ENCODE measurements around the gene KCTD12. TPM values are rescaled to one million over a fixed set of nuclear protein-coding genes. Genes with fewer than 3 reads are reported as not detected.
A peak's percentile ranks its signal among the peaks of the same experiment; 100 is the strongest.

Gene KCTD12
- total and polyA plus RNA-seq, 2 of the 13 experiments (the other 11 are each of a cell fraction or from before 2014, with no cell fraction given) = not detected

DNA sequence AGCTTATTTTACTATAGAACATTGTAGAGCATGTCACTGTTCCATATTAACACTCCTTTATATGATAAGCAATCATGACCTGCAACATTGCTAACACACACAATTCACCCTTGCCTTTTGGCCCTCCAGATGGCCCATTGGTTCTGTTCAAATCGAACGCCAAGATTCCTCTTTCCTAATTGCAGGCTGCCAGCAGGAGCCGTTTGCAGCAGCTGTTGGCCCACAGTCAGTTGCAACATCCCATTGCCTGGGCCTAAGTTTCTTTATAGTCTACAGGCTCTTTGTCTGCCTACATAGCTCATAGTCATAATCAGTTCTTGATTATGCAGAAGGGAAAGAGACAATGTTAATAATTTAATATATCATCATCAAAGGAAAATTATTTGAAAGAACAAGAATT, 37.6 kb downstream of the KCTD12 start (continued):
- no peak for TF ChIP-seq ZNF224 (CRISPR knock-in tag; IDR thresholded peaks at IDR 0.05)
- no peak for TF ChIP-seq TCF12 (IDR thresholded peaks at IDR 0.05)
- no peak for TF ChIP-seq TCF12 (CRISPR knock-in tag; IDR thresholded peaks at IDR 0.05)
- no peak for TF ChIP-seq ZNF775 (CRISPR knock-in tag; IDR thresholded peaks at IDR 0.05; ENCODE audit: borderline replicate concordance)
- no peak for TF ChIP-seq GPBP1L1 (CRISPR knock-in tag; IDR thresholded peaks at IDR 0.05)
- TF ChIP-seq ZNF747 (CRISPR knock-in tag; IDR thresholded peaks at IDR 0.05; ENCODE audit: borderline replicate concordance) = no peak
- TF ChIP-seq SKIL (CRISPR knock-in tag; IDR thresholded peaks at IDR 0.05; ENCODE audit: borderline replicate concordance) = no peak
- TF ChIP-seq SRSF4 (IDR thresholded peaks at IDR 0.05; ENCODE audit: low read depth, low read length, poor library complexity, severe bottlenecking) = no peak
- no peak for TF ChIP-seq ZNF160 (CRISPR knock-in tag; IDR thresholded peaks at IDR 0.05)
- TF ChIP-seq ZNF136 (CRISPR knock-in tag; IDR thresholded peaks at IDR 0.05; ENCODE audit: low read depth) = no peak

- Histone ChIP-seq H3K27me3 (ENCODE audit: control insufficient read depth in 1 of 2, insufficient read depth in 2 of 2, low read length in 2 of 2) (no peaks in the 10 kb centered on the region; a peak in 1 of 5 replicates), H3K36me3 (replicated peaks in 1 of 2; ENCODE audit: control insufficient read depth in 1 of 2, insufficient read depth in 2 of 2, low read length in 2 of 2) (no peaks in the 10 kb centered on the region), H3K4me1 (ENCODE audit: insufficient read depth, low read length) (no peaks in the 10 kb centered on the region), H3K4me3 (replicated peaks in 1 of 3; ENCODE audit: insufficient read depth in 1 of 3, low read depth in 2 of 3, low read length in 3 of 3) (no peak overlapping the region), H2AFZ (ENCODE audit: low read length) (no peak overlapping the region), H3K4me2 (ENCODE audit: low read depth, low read length) (no peak overlapping the region), H3K9ac (ENCODE audit: insufficient read depth, low read depth, low read length) (no peak overlapping the region), H3K9me3 (ENCODE audit: low read length) (no peaks in the 10 kb centered on the region), H3K79me2 (ENCODE audit: insufficient read depth, low read length) (no peaks in the 10 kb centered on the region), H4K20me1 (ENCODE audit: insufficient read depth, low read length) (no peaks in the 10 kb centered on the region), H3K27ac (ENCODE audit: extremely low read length, insufficient read depth, low read length) (no peak overlapping the region)
- CTCF ChIA-PET (ENCODE audit: low intra/inter-chr PET ratio, low total read pairs) = no interaction called here
- intact Hi-C loops (cut with micrococcal nuclease; ENCODE audit: unreplicated experiment) = no loop called here
- FAIRE-seq (no peak), DNase-seq (ENCODE audit: low spot score) (no peak), ATAC-seq (no peak)
- BruUV-seq (replicated peaks) = no TSS peak
- TF ChIP-seq FOXJ3 (CRISPR knock-in tag; IDR thresholded peaks at IDR 0.05; ENCODE audit: borderline replicate concordance) (no peak), NFE2L2 (IDR thresholded peaks at IDR 0.05; ENCODE audit: low read length) (peak; percentile 68)
- POLR2A ChIA-PET = no interaction called here
- WGBS (ENCODE audit: low lambda C conversion rate) = 3% methylated on average over 4 of the region's 4 CpGs
- in situ Hi-C loops (cut with HindIII; ENCODE audit: extremely low pct_ligation_motif_present, low pct_unique_long_range_greater_than_20kb) = no loop called here
Measured at GRCh38 chr13:76846363-76846762, 39.8 kb downstream of the KCTD12 start.
